Bronchial epithelial cell (primary cell): ENCODE results near the gene MAGEB2. TPM values are rescaled to one million over a fixed set of nuclear protein-coding genes. Genes with fewer than 3 reads are reported as not detected.

Experiments used
- DNase-seq: peaks from one replicate; pipeline ENCODE4 v3.0.0-alpha.2; 2010; ENCODE audit warnings: low read depth
- FAIRE-seq: peaks from 2 replicates; lab custom pipeline; 2011; peaks lifted over from hg19 to GRCh38; lab: Jason Lieb, UNC
- H3K27me3 ChIP-seq: 2 replicates; pipeline ENCODE4 v1.5.1; 2011; ENCODE audit warnings: low read length; ENCODE audit not compliant: control insufficient read depth, insufficient read depth
- H3K36me3 ChIP-seq: 2 replicates; pipeline ENCODE4 v1.5.1; 2011; ENCODE audit warnings: low read length; ENCODE audit not compliant: control insufficient read depth, insufficient read depth
- H3K4me3 ChIP-seq: 2 replicates; pipeline ENCODE4 v1.5.1; 2011; ENCODE audit warnings: mild to moderate bottlenecking, low read depth, low read length, control low read depth
- CTCF ChIP-seq: IDR thresholded peaks from 2 replicates; pipeline ENCODE4 v1.5.1; 2011; ENCODE audit warnings: mild to moderate bottlenecking, moderate library complexity, low read length, control low read depth, inconsistent platforms; ENCODE audit not compliant: insufficient read depth, severe bottlenecking
- total RNA-seq: library from RNA; depleted of rRNA; stranded (reverse); fragments of >200 nt; gene quantifications from 2 replicates; pipeline ENCODE4 v1.2.1, GENCODE V29; 2014

The MAGEB2 gene
- total RNA-seq, 1 donor from 2014 or later: not detected

- FAIRE-seq: no peak
- Histone ChIP-seq H3K27me3 (no peaks in the 10 kb centered on the region), H3K4me3 (no peak overlapping the region), H3K36me3 (no peaks in the 10 kb centered on the region)
- no peak for TF ChIP-seq CTCF
- no peak for DNase-seq
Observed at GRCh38 chrX:30253257-30253656, 37.9 kb downstream of the MAGEB2 start.

DNA sequence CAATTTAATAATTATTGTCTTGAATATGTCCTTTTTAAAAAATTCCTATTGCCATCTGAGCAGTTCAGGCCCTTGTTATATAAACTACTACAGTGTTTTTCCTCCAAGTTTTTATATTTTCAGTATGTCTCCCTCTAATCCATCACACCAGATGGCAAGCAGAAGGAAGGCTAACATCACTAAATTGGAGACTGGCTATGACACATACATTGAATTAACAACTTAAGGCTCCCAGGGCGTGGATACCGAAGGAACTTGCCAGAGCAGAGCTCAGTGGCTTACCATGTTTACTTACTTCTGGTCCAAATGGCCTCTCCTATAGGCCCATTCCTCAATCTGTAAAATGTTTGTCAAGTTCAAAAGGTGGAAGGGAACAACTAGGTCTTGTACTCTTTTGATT is 44.6 kb downstream of the MAGEB2 start:
- DNase-seq (no peak), FAIRE-seq (no peak)
- H3K36me3 ChIP-seq: no peaks in the 10 kb centered on the region
- H3K27me3 ChIP-seq: no peaks in the 10 kb centered on the region
- TF ChIP-seq CTCF: no peak
- H3K4me3 ChIP-seq: no peak overlapping the region

DNA sequence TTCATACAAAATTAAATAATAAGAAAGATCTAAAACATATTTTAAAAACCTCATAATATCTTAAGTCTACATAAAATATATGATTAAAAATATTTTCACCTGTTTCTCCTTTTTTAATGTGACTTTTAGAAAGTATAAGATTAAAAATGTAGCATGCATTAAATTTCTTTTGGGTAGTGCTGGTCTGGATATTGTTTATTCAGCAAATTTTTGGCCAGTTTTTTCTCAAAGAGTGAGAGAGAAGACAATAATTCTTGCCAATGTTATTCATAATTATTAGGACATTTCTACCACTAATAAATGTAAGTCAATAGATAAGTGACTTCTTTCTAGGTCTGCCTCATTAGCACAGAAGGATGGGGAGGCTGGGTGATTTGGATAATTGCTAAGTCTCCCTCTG is 45.6 kb downstream of the MAGEB2 start:
- Histone ChIP-seq H3K27me3 (no peaks in the 10 kb centered on the region), H3K36me3 (no peaks in the 10 kb centered on the region), H3K4me3 (no peak overlapping the region)
- TF ChIP-seq CTCF: no peak
- DNase-seq (no peak), FAIRE-seq (no peak)

DNA sequence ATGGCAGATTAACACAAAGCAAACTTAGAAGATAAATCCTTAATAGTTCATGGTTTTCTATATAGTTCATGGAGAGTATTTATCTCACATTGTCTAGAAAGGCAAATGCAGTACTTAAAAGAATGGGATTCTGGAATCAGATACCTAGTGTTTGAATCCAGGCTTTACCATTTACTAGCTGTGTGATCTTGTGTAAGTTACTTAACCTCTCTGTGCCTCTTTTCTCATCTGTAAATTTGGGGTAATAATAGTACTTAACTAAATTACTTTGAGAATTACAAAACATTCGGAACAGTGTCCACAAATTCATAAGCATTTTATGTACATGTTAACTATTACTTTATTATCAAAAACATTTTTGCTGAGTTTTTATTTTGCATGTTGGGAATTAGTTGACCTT is 47.4 kb downstream of the MAGEB2 start:
- Histone ChIP-seq H3K27me3 (no peaks in the 10 kb centered on the region), H3K4me3 (no peak overlapping the region), H3K36me3 (no peaks in the 10 kb centered on the region)
- DNase-seq (no peak), FAIRE-seq (no peak)
- no peak for TF ChIP-seq CTCF

Other genes starting within 250 kb of the MAGEB2 start
- not detected in 2 replicates for gene MAGEB3, start 15.1 kb downstream of the MAGEB2 start, total RNA-seq
- gene MAGEB4, start 26.4 kb downstream of the MAGEB2 start, total RNA-seq: not detected in 2 replicates
- not detected in 2 replicates for gene MAGEB1, start 31.6 kb downstream of the MAGEB2 start, total RNA-seq
- 0.26 TPM in 1 of 2 replicates, not detected in the other for gene NR0B1, start 93.8 kb downstream of the MAGEB2 start, total RNA-seq